Esophagus muscularis mucosa (tissue), 4 donors: ENCODE measurements around the gene CFAP157. TPM values are rescaled to one million over a fixed set of nuclear protein-coding genes. Genes with fewer than 3 reads are reported as not detected.
A peak's percentile ranks its signal among the peaks of the same experiment; 100 is the strongest.

Experiments
- DNase-seq: peaks from one replicate; pipeline ENCODE4 v3.0.0-alpha.2; 2017; ENCODE audit errors: extremely low spot score
- H3K27ac ChIP-seq, 4 donors: fragments of 200-600 bp; sonication (generic); replicated peaks in 1 of 4; 1 replicate in 3 of 4; 2 replicates in 1 of 4; pipeline ENCODE4 v1.5.1; 2016 to 2019; ENCODE audit warnings: mild to moderate bottlenecking in 1 of 4
- H3K27me3 ChIP-seq, 4 donors: fragments of 200-600 bp; sonication (generic); one replicate each; pipeline versions ENCODE4 v1.5.1 to v1.6.0; 2016 to 2019
- H3K36me3 ChIP-seq, 4 donors: fragments of 200-600 bp; sonication (generic); one replicate each; pipeline ENCODE4 v1.5.1; 2016 to 2019
- H3K4me1 ChIP-seq, 4 donors: fragments of 200-600 bp; sonication (generic); one replicate each; pipeline ENCODE4 v1.5.1; 2016 to 2019
- H3K4me3 ChIP-seq, 4 donors: fragments of 200-600 bp; sonication (generic); 1 replicate in 2 of 4; 2 replicates in 2 of 4; pipeline ENCODE4 v1.5.1; 2016 to 2019; ENCODE audit warnings: mild to moderate bottlenecking in 4 of 4, moderate library complexity in 1 of 4
- H3K9me3 ChIP-seq, 4 donors: fragments of 200-600 bp; sonication (generic); 1 replicate in 3 of 4; 2 replicates in 1 of 4; pipeline ENCODE4 v1.5.1; 2016 to 2019
- CTCF ChIP-seq, 3 experiments: fragments of 200-600 bp in 2 of 3; fragments of 450-650 bp in 1 of 3; sonication (generic) in 2 of 3; IDR thresholded peaks; one replicate each; pipeline ENCODE4 v1.5.1; 2017 to 2019; ENCODE audit warnings: antibody characterized with exemption in 3 of 3, mild to moderate bottlenecking in 2 of 3, moderate library complexity in 1 of 3
- EP300 ChIP-seq: sonication (generic); formaldehyde crosslinking; IDR thresholded peaks from one replicate; pipeline ENCODE4 v1.6.1; 2017; ENCODE audit warnings: antibody characterized with exemption
- POLR2A ChIP-seq: fragments of 450-650 bp; IDR thresholded peaks from one replicate; pipeline ENCODE4 v1.6.1; 2017; ENCODE audit warnings: antibody characterized with exemption, moderate library complexity, mild to moderate bottlenecking, low read depth
- POLR2AphosphoS5 ChIP-seq, 2 donors: sonication (generic); formaldehyde crosslinking; IDR thresholded peaks; one replicate each; pipeline ENCODE4 v1.6.1; 2017; ENCODE audit warnings: antibody characterized with exemption in 2 of 2
- WGBS: methylation state at CpG from one replicate; pipeline ENCODE4 v1.1.5; 2018; 5-methylcytosine and 5-hydroxymethylcytosine counted together
- intact Hi-C: fragments of 100-400 bp; cut with DNase I; formaldehyde crosslinking; loops from one replicate; pipeline ENCODE4 v1.15.1; 2023
- total RNA-seq, 4 donors: library from RNA; depleted of rRNA; stranded (reverse); fragments of >200 nt; gene quantifications; one replicate each; pipeline versions ENCODE4 v1.1.0 to v1.2.1, GENCODE V29; 2016

CFAP157 gene
- total RNA-seq, 4 donors from 2014 or later = 0.26 to 0.42 TPM; not detected in 2

- Histone ChIP-seq H3K4me3 (no peak overlapping the region), H3K27me3 (no peaks in the 10 kb centered on the region), H3K9me3 (no peaks in the 10 kb centered on the region), H3K36me3 (peaks cover 12 to 95% (median 81%) of the 10 kb centered on the region in 4 donors), H3K27ac (peak overlapping the region in 2 of 4 donors; percentile 2 to 11), H3K4me1 (no peaks in the 10 kb centered on the region)
- intact Hi-C loops = no loop called here
- DNase-seq = no peak
- no peak for TF ChIP-seq CTCF (IDR thresholded peaks at IDR 0.05)
- TF ChIP-seq EP300 = no peak
- TF ChIP-seq POLR2AphosphoS5 (IDR thresholded peaks at IDR 0.05) = no peak
- no peak for TF ChIP-seq POLR2A
- WGBS = 90% methylated on average over 7 of the region's 7 CpGs
Observed at GRCh38 chr9:127664324-127664677, 42.5 kb upstream of the CFAP157 start.

GRCh38 chr9:127664678-127665507 is 41.9 kb upstream of the CFAP157 start:
- H3K4me1 ChIP-seq = no peaks in the 10 kb centered on the region
- TF ChIP-seq POLR2AphosphoS5 (IDR thresholded peaks at IDR 0.05) (no peak), POLR2A (no peak), EP300 (no peak), CTCF (IDR thresholded peaks at IDR 0.05) (no peak)
- no peaks in the 10 kb centered on the region for H3K9me3 ChIP-seq
- WGBS = 71% methylated on average over 10 of the region's 10 CpGs
- H3K27me3 ChIP-seq = no peaks in the 10 kb centered on the region
- H3K27ac ChIP-seq = peak overlapping the region in 2 of 4 donors; percentile 2 to 11
- no peak overlapping the region for H3K4me3 ChIP-seq
- intact Hi-C loops = no loop called here
- peaks cover 12 to 96% (median 81%) of the 10 kb centered on the region in 4 donors for H3K36me3 ChIP-seq
- DNase-seq = no peak

- WGBS = 78% methylated on average over 3 of the region's 3 CpGs
- intact Hi-C loops = no loop called here
- H3K4me3 ChIP-seq = no peak overlapping the region
- no peaks in the 10 kb centered on the region for H3K27me3 ChIP-seq
- peaks cover 22 to 96% (median 84%) of the 10 kb centered on the region in 4 donors for H3K36me3 ChIP-seq
- H3K4me1 ChIP-seq = no peaks in the 10 kb centered on the region
- peak overlapping the region in 1 of 4 donors; percentile 28 for H3K27ac ChIP-seq
- H3K9me3 ChIP-seq = no peaks in the 10 kb centered on the region
- no peak for DNase-seq
- TF ChIP-seq POLR2A (no peak), EP300 (no peak), CTCF (IDR thresholded peaks at IDR 0.05) (no peak), POLR2AphosphoS5 (IDR thresholded peaks at IDR 0.05) (no peak)
Observed at GRCh38 chr9:127667127-127667844, 39.5 kb upstream of the CFAP157 start.

GRCh38 chr9:127667906-127668305 is 38.9 kb upstream of the CFAP157 start:
- peaks cover 23 to 96% (median 84%) of the 10 kb centered on the region in 4 donors for H3K36me3 ChIP-seq
- H3K9me3 ChIP-seq = no peaks in the 10 kb centered on the region
- peak overlapping the region in 1 of 4 donors; percentile 28 for H3K27ac ChIP-seq
- intact Hi-C loops = no loop called here
- H3K4me1 ChIP-seq = no peaks in the 10 kb centered on the region
- DNase-seq = no peak
- no peaks in the 10 kb centered on the region for H3K27me3 ChIP-seq
- H3K4me3 ChIP-seq = no peak overlapping the region
- 77% methylated on average over 18 of the region's 18 CpGs for WGBS
- TF ChIP-seq POLR2A (no peak), EP300 (no peak), CTCF (IDR thresholded peaks at IDR 0.05) (no peak)
